ENCODE data around the gene TTLL11.
"Not testable (repeated sequence)": the region's sequence is repeated elsewhere in the genome, so short reads cannot be mapped to it uniquely, and the experiment has no call there.

TTLL11 gene

DNA sequence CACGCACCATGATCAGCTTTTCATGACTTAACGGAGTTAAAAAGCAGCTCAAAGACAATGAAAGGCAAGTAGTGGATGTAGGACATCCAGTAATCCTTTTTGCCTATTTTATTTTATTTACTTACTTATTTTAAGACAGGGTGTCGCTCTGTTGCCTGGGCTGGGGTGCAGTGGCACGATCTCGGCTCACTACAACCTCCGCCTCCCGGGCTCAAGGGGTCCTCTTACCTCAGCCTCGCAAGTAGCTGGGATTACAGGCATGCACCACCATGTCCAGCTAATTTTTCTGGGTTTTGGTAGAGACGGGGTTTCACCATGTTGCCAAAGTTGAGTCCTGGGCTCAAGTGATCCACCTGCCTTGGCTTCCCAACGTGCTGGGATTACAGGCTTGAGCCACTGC, 292.7 kb downstream of the TTLL11 start:
- H3K36me3 ChIP-seq (ENCODE audit: control insufficient read depth, low read length) = no peaks in the 10 kb centered on the region
- TF ChIP-seq, protein P1, sequence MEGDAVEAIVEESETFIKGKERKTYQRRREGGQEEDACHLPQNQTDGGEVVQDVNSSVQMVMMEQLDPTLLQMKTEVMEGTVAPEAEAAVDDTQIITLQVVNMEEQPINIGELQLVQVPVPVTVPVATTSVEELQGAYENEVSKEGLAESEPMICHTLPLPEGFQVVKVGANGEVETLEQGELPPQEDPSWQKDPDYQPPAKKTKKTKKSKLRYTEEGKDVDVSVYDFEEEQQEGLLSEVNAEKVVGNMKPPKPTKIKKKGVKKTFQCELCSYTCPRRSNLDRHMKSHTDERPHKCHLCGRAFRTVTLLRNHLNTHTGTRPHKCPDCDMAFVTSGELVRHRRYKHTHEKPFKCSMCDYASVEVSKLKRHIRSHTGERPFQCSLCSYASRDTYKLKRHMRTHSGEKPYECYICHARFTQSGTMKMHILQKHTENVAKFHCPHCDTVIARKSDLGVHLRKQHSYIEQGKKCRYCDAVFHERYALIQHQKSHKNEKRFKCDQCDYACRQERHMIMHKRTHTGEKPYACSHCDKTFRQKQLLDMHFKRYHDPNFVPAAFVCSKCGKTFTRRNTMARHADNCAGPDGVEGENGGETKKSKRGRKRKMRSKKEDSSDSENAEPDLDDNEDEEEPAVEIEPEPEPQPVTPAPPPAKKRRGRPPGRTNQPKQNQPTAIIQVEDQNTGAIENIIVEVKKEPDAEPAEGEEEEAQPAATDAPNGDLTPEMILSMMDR (IDR thresholded peaks at IDR 0.05; ENCODE audit: low read depth, low read length, poor library complexity, severe bottlenecking) = no peak
- no peak for TF ChIP-seq EZH2phosphoT487 (IDR thresholded peaks at IDR 0.05; ENCODE audit: borderline replicate concordance, low read length)
- H4K20me1 ChIP-seq (ENCODE audit: control insufficient read depth, insufficient read depth, low read depth, low read length) = no peaks in the 10 kb centered on the region
- no peak overlapping the region for H3K27ac ChIP-seq (ENCODE audit: low read depth, low read length)
- H3K79me2 ChIP-seq (ENCODE audit: control insufficient read depth, low read length) = no peaks in the 10 kb centered on the region
- H3K4me3 ChIP-seq (ENCODE audit: low read length) = no peak overlapping the region
- H3K9me3 ChIP-seq (ENCODE audit: control insufficient read depth, insufficient read depth, low read length) = no peaks in the 10 kb centered on the region
- no peak overlapping the region for H3K4me2 ChIP-seq (ENCODE audit: low read length)
- no peaks in the 10 kb centered on the region for H3F3A ChIP-seq (ENCODE audit: control insufficient read depth, insufficient read depth)
- H3K27me3 ChIP-seq (ENCODE audit: control insufficient read depth, low read length) = peaks cover 10% of the 10 kb centered on the region
- no peaks in the 10 kb centered on the region for H3K4me1 ChIP-seq (ENCODE audit: control insufficient read depth, low read length)
- no peaks in the 10 kb centered on the region for H3K9me2 ChIP-seq (replicated peaks; ENCODE audit: control insufficient read depth, low read length)

DNA sequence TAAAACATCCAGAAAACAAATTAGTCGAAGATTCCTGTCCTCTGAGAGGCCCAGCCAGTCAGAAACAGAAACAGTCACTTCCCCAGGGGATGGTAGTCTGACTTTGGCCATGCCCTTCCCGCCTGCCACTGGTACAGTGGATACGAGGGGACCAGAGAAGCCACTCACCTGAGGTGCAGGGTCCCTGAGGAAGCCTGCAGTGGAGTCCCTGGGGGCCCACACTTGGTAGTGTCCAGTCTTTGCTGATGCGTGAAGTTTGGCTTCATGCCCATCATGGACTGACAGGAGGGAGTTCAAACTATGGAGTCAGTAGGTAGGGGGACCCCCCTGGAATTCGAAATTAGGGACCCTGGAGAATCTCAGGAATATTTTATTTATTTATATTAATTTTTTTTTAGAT, 294.2 kb downstream of the TTLL11 start:
- Histone ChIP-seq H3K9me3 (ENCODE audit: control insufficient read depth, insufficient read depth, low read length) (no peaks in the 10 kb centered on the region), H3K4me1 (ENCODE audit: control insufficient read depth, low read length) (no peaks in the 10 kb centered on the region), H3K27ac (ENCODE audit: low read depth, low read length) (no peak overlapping the region), H3K4me3 (ENCODE audit: low read length) (no peak overlapping the region), H3K36me3 (ENCODE audit: control insufficient read depth, low read length) (no peaks in the 10 kb centered on the region), H3K9me2 (replicated peaks; ENCODE audit: control insufficient read depth, low read length) (no peaks in the 10 kb centered on the region), H3K79me2 (ENCODE audit: control insufficient read depth, low read length) (no peaks in the 10 kb centered on the region), H3F3A (ENCODE audit: control insufficient read depth, insufficient read depth) (no peaks in the 10 kb centered on the region), H3K4me2 (ENCODE audit: low read length) (no peak overlapping the region), H3K27me3 (ENCODE audit: control insufficient read depth, low read length) (peaks cover 10% of the 10 kb centered on the region), H4K20me1 (ENCODE audit: control insufficient read depth, insufficient read depth, low read depth, low read length) (no peaks in the 10 kb centered on the region)
- no peak for TF ChIP-seq EZH2phosphoT487 (IDR thresholded peaks at IDR 0.05; ENCODE audit: borderline replicate concordance, low read length)
- TF ChIP-seq, protein P1 (IDR thresholded peaks at IDR 0.05; ENCODE audit: low read depth, low read length, poor library complexity, severe bottlenecking) = no peak

DNA sequence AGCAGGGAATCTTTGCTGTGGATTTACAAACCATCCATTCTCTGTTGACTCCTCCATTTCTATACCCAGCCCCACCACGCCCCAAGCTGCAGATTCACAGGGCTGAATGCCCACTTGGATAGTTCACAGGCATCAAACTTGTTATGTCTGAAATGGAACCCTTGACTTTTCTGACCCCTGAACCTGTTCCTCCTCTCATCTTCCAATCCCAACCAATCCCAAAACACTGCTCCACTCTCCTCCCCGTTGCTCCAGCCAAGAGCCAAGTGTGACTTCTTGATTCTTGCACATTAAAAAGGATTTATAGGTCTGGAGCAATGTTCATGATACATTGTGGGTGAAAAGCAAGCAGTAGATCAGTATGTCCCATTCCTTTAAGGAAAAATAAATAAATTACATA, 296.0 kb downstream of the TTLL11 start:
- H3K27ac ChIP-seq (ENCODE audit: low read depth, low read length) = no peak overlapping the region
- no peaks in the 10 kb centered on the region for H3K4me1 ChIP-seq (ENCODE audit: control insufficient read depth, low read length)
- no peaks in the 10 kb centered on the region for H3F3A ChIP-seq (ENCODE audit: control insufficient read depth, insufficient read depth)
- no peak overlapping the region for H3K4me2 ChIP-seq (ENCODE audit: low read length)
- H3K79me2 ChIP-seq (ENCODE audit: control insufficient read depth, low read length) = no peaks in the 10 kb centered on the region
- H3K36me3 ChIP-seq (ENCODE audit: control insufficient read depth, low read length) = no peaks in the 10 kb centered on the region
- TF ChIP-seq, protein P1 (IDR thresholded peaks at IDR 0.05; ENCODE audit: low read depth, low read length, poor library complexity, severe bottlenecking) = no peak
- TF ChIP-seq EZH2phosphoT487 (IDR thresholded peaks at IDR 0.05; ENCODE audit: borderline replicate concordance, low read length) = no peak
- no peaks in the 10 kb centered on the region for H3K9me2 ChIP-seq (replicated peaks; ENCODE audit: control insufficient read depth, low read length)
- no peak overlapping the region for H3K4me3 ChIP-seq (ENCODE audit: low read length)
- no peaks in the 10 kb centered on the region for H3K9me3 ChIP-seq (ENCODE audit: control insufficient read depth, insufficient read depth, low read length)
- H3K27me3 ChIP-seq (ENCODE audit: control insufficient read depth, low read length) = peaks cover 5% of the 10 kb centered on the region
- no peaks in the 10 kb centered on the region for H4K20me1 ChIP-seq (ENCODE audit: control insufficient read depth, insufficient read depth, low read depth, low read length)

DNA sequence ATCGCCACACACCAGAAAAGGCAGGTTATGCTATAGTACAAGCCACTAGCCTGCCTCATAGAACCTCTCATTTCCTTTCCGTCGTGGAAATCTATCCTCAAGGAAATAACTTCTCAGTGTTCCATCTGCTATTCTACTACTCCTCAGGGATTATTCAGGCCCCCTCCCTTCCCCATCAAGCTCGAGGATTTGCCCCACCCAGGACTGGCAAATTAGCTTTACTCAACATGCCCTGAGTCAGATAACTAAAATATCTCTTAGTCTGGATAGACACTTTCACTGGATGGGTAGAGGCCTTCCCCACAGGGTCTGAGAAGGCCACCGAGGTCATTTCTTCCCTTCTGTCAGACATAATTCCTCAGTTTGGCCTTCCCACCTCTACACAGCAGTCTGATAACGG, 298.8 kb downstream of the TTLL11 start:
- H3K9me3 ChIP-seq (ENCODE audit: control insufficient read depth, insufficient read depth, low read length); H3K4me2 ChIP-seq (ENCODE audit: low read length); H3K36me3 ChIP-seq (ENCODE audit: control insufficient read depth, low read length); H3K9me2 ChIP-seq (replicated peaks; ENCODE audit: control insufficient read depth, low read length); H3F3A ChIP-seq (ENCODE audit: control insufficient read depth, insufficient read depth); H3K27ac ChIP-seq (ENCODE audit: low read depth, low read length); H3K79me2 ChIP-seq (ENCODE audit: control insufficient read depth, low read length); H3K27me3 ChIP-seq (ENCODE audit: control insufficient read depth, low read length); H3K4me1 ChIP-seq (ENCODE audit: control insufficient read depth, low read length); H3K4me3 ChIP-seq (ENCODE audit: low read length); H4K20me1 ChIP-seq (ENCODE audit: control insufficient read depth, insufficient read depth, low read depth, low read length): not testable (repeated sequence)

DNA sequence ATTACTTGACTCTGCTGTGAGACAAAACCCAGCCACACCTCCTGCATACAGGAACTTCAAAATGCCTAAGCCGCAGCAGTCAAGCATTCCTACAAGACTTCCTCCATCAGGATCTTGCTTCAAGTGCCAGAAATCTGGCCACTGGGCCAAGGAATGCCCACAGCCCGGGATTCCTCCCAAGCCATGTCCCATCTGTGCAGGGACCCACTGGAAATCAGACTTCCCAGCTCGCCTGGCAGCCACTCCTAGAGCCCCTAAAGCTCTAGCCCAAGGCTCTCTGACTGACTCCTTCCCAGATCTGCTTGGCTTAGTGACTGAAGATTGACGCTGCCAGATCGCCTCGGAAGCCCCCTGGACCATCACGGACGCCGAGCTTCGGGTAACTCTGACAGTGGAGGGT, 300.6 kb downstream of the TTLL11 start:
- not testable (repeated sequence) for H3K27me3 ChIP-seq (ENCODE audit: control insufficient read depth, low read length); H3K27ac ChIP-seq (ENCODE audit: low read depth, low read length); H3K79me2 ChIP-seq (ENCODE audit: control insufficient read depth, low read length); H3K4me2 ChIP-seq (ENCODE audit: low read length); H3K4me1 ChIP-seq (ENCODE audit: control insufficient read depth, low read length); H3K9me2 ChIP-seq (replicated peaks; ENCODE audit: control insufficient read depth, low read length); H4K20me1 ChIP-seq (ENCODE audit: control insufficient read depth, insufficient read depth, low read depth, low read length); H3K4me3 ChIP-seq (ENCODE audit: low read length); H3F3A ChIP-seq (ENCODE audit: control insufficient read depth, insufficient read depth); H3K36me3 ChIP-seq (ENCODE audit: control insufficient read depth, low read length); H3K9me3 ChIP-seq (ENCODE audit: control insufficient read depth, insufficient read depth, low read length)

Data from DOHH2 (cell line).